K562 (cell line): Measurements from ENCODE around the gene MVK. TPM values are rescaled to one million over a fixed set of nuclear protein-coding genes. Genes with fewer than 3 reads are reported as not detected.

ENCODE experiments used
- ATAC-seq: fragments of 200-7000 bp; cut with Tn5 transposase; 3 replicates; pipeline ENCODE4 v1.9.1; 2020; ENCODE audit warnings: moderate library complexity
- BruUV-seq: library from RNA; stranded (reverse); fragments of 400-500 nt; replicated peaks from 2 replicates; lab custom pipeline; 2021; lab: Mats Ljungman, UMichigan
- CTCF ChIA-PET: fragments of 300-600 bp; formaldehyde crosslinking; extraction: SDS; loops from one replicate; lab custom pipeline; 2021; ENCODE audit warnings: low intra/inter-chr PET ratio; lab: Yijun Ruan, JAX
- POLR2A ChIA-PET: fragments of 300-600, 350-650 bp; sonication (Branson Sonifier 250); formaldehyde crosslinking; extraction: SDS; loops from one replicate; lab custom pipeline; 2021; ENCODE audit warnings: antibody characterized with exemption, inconsistent platforms; lab: Yijun Ruan, JAX
- DNase-seq, 4 experiments: peaks; one replicate each; pipeline versions ENCODE4 v3.0.0 to v3.0.0-alpha.2; 2011 to 2018; ENCODE audit warnings: low spot score in 3 of 4, mixed read lengths in 3 of 4; ENCODE audit errors: extremely low read depth in 1 of 4
- FAIRE-seq: peaks from 2 replicates; lab custom pipeline; 2011; peaks lifted over from hg19 to GRCh38; lab: Jason Lieb, UNC
- H2AFZ ChIP-seq: 2 replicates; pipeline ENCODE4 v1.6.0; 2011; ENCODE audit warnings: low read depth, low read length, control low read depth, inconsistent platforms
- H3K27ac ChIP-seq: fragments of 200-600 bp; 3 replicates; pipeline ENCODE4 v1.8.0; 2011; ENCODE audit warnings: low read depth, mild to moderate bottlenecking, control low read depth, inconsistent platforms, low read length, moderate library complexity, mixed read lengths; ENCODE audit errors: extremely low read depth
- H3K27me3 ChIP-seq, 2 experiments: fragments of 300-600 bp in 1 of 2; 2 replicates in 1 of 2; 3 replicates in 1 of 2; pipeline versions ENCODE4 v1.6.0 to v1.8.0; 2011; ENCODE audit warnings: inconsistent platforms in 2 of 2, low read length in 2 of 2, mild to moderate bottlenecking in 1 of 2, mixed read lengths in 1 of 2, moderate library complexity in 1 of 2; ENCODE audit not compliant: control insufficient read depth in 2 of 2, insufficient read depth in 2 of 2
- H3K36me3 ChIP-seq: fragments of 300-600 bp; 3 replicates; pipeline ENCODE4 v1.8.0; 2011; ENCODE audit warnings: mild to moderate bottlenecking, low read length, inconsistent platforms; ENCODE audit not compliant: control insufficient read depth, insufficient read depth
- H3K4me1 ChIP-seq, 2 experiments: fragments of 200-600 bp in 1 of 2; replicated peaks in 1 of 2; 2 replicates in 1 of 2; 3 replicates in 1 of 2; pipeline versions ENCODE4 v1.5.1 to v1.8.0; 2011; ENCODE audit warnings: inconsistent platforms in 2 of 2, low read length in 2 of 2, mild to moderate bottlenecking in 1 of 2, mixed read lengths in 1 of 2, moderate library complexity in 1 of 2; ENCODE audit not compliant: control insufficient read depth in 2 of 2, insufficient read depth in 2 of 2
- H3K4me2 ChIP-seq: 2 replicates; pipeline ENCODE4 v1.6.1; 2011; ENCODE audit warnings: low read length, control low read depth, inconsistent platforms, mixed read lengths; ENCODE audit not compliant: insufficient read depth
- H3K4me3 ChIP-seq: fragments of 200-600 bp; sonication (generic), shearing (Covaris generic); 2 replicates; pipeline ENCODE4 v1.5.1; 2016; ENCODE audit warnings: control low read depth, inconsistent platforms
- H3K79me2 ChIP-seq: fragments of 200-600 bp; 3 replicates; pipeline ENCODE4 v1.8.0; 2011; ENCODE audit warnings: low read length, inconsistent platforms; ENCODE audit not compliant: control insufficient read depth, insufficient read depth
- H3K9ac ChIP-seq, 2 experiments: 2 replicates each; pipeline versions ENCODE4 v1.6.0 to v1.6.1; 2011; ENCODE audit warnings: low read depth in 2 of 2, low read length in 2 of 2, control low read depth in 1 of 2, inconsistent platforms in 1 of 2, mild to moderate bottlenecking in 1 of 2, mixed read lengths in 1 of 2; ENCODE audit not compliant: insufficient read depth in 1 of 2
- H3K9me1 ChIP-seq: one replicate; pipeline ENCODE4 v1.6.0; 2011; ENCODE audit warnings: inconsistent platforms, mild to moderate bottlenecking, low read length, moderate library complexity; ENCODE audit not compliant: control insufficient read depth, insufficient read depth
- H3K9me3 ChIP-seq: replicated peaks from 2 replicates; pipeline ENCODE4 v1.5.1; 2011; ENCODE audit warnings: low read depth, low read length, inconsistent platforms; ENCODE audit not compliant: control insufficient read depth, insufficient read depth
- H4K20me1 ChIP-seq: replicated peaks from 2 replicates; pipeline ENCODE4 v1.6.1; 2011; ENCODE audit warnings: low read length, inconsistent platforms, mixed read lengths; ENCODE audit not compliant: control insufficient read depth, insufficient read depth
- ARID4B ChIP-seq: sonication (generic); formaldehyde crosslinking; IDR thresholded peaks from 2 replicates; pipeline ENCODE4 v1.8.0; 2022; ENCODE audit warnings: mild to moderate bottlenecking, missing genetic modification reagents
- CBX3 ChIP-seq, 2 experiments: IDR thresholded peaks; 1 replicate in 1 of 2; 2 replicates in 1 of 2; pipeline ENCODE4 v1.6.1; 2012; ENCODE audit warnings: inconsistent platforms in 2 of 2, low read length in 2 of 2, borderline replicate concordance in 1 of 2, control low read depth in 1 of 2
- CBX5 ChIP-seq: IDR thresholded peaks from 2 replicates; pipeline ENCODE4 v1.6.1; 2014; ENCODE audit warnings: low read depth, borderline replicate concordance
- KHSRP ChIP-seq: fragments of 450-650 bp; IDR thresholded peaks from 2 replicates; pipeline ENCODE4 v1.6.1; 2017
- MYBL2 ChIP-seq, 2 experiments: fragments of 450-650 bp in 1 of 2; sonication (generic) in 1 of 2; formaldehyde crosslinking in 1 of 2; IDR thresholded peaks; 2 replicates each; pipeline versions ENCODE4 v1.6.1 to v1.8.1; 2017 to 2022; ENCODE audit warnings: borderline replicate concordance in 1 of 2, inconsistent platforms in 1 of 2, low read depth in 1 of 2, mild to moderate bottlenecking in 1 of 2, missing genetic modification reagents in 1 of 2, moderate library complexity in 1 of 2
- NFYB ChIP-seq: IDR thresholded peaks from 2 replicates; pipeline ENCODE4 v1.6.1; 2011; ENCODE audit warnings: mild to moderate bottlenecking, moderate library complexity; ENCODE audit not compliant: insufficient read length; ENCODE audit errors: extremely low read depth
- RERE ChIP-seq: sonication (generic); formaldehyde crosslinking; IDR thresholded peaks from 2 replicates; pipeline ENCODE4 v1.8.0; 2023; ENCODE audit warnings: missing genetic modification reagents, mild to moderate bottlenecking, borderline replicate concordance
- ZBTB17 ChIP-seq: fragments of 450-650 bp; formaldehyde crosslinking; IDR thresholded peaks from 2 replicates; pipeline ENCODE4 v1.4.0; 2020; ENCODE audit warnings: mild to moderate bottlenecking
- ZNF217 ChIP-seq: sonication (generic); formaldehyde crosslinking; IDR thresholded peaks from 2 replicates; pipeline ENCODE4 v1.8.0; 2022; ENCODE audit warnings: mild to moderate bottlenecking, missing genetic modification reagents
- ZNF431 ChIP-seq: sonication (generic); formaldehyde crosslinking; IDR thresholded peaks from 2 replicates; pipeline ENCODE4 v1.8.0; 2022; ENCODE audit warnings: mild to moderate bottlenecking, missing genetic modification reagents
- ZNF586 ChIP-seq: fragments of 450-650 bp; formaldehyde crosslinking; conservative IDR thresholded peaks from 2 replicates; pipeline ENCODE4 v1.4.0; 2020; ENCODE audit warnings: mild to moderate bottlenecking, moderate library complexity
- WGBS: fragments of 100-300 bp; shearing (Covaris generic); methylation state at CpG from one replicate; pipeline ENCODE4 v1.1.6; 2016; ENCODE audit warnings: low coverage, mixed read lengths; ENCODE audit not compliant: insufficient coverage; ENCODE audit errors: missing lambda C conversion rate; 5-methylcytosine and 5-hydroxymethylcytosine counted together
- in situ Hi-C: fragments of 300-500 bp; cut with MboI; formaldehyde crosslinking; loops from 4 replicates; pipeline ENCODE4 v1.15.0; 2018; ENCODE audit warnings: inconsistent platforms, mixed read lengths
- intact Hi-C: fragments of 100-400 bp; cut with micrococcal nuclease; formaldehyde crosslinking; loops from 2 replicates; pipeline ENCODE4 v1.14.2; 2022
- polyA plus RNA-seq, 8 experiments: library from polyadenylated mRNA; depleted of rRNA in 4 of 8; stranded (reverse) in 5 of 8; unstranded in 3 of 8; fragments of >200 nt; fragmentation: Nextera tagmentation in 2 of 8; fragmentation: Illumina TruSeq in 1 of 8; extraction: Ambion mirVana in 2 of 8; extraction: Trizol in 1 of 8; gene quantifications; 2 replicates each; pipeline versions ENCODE4 v1.2.1 to v1.2.3, GENCODE V29; 2011 to 2014; ENCODE audit warnings: inconsistent platforms in 1 of 8, missing spikeins in 1 of 8
- total RNA-seq, 7 experiments: library from RNA; depleted of rRNA in 6 of 7; stranded (reverse); fragments of >200 nt in 6 of 7; fragmentation: Illumina TruSeq in 2 of 7; extraction: Trizol in 2 of 7; gene quantifications; 2 replicates each; pipeline versions ENCODE4 v1.2.1 to v1.2.3, GENCODE V29; 2011 to 2021; ENCODE audit warnings: low replicate concordance in 1 of 7

MVK gene
- total and polyA plus RNA-seq, 9 of the 15 experiments (the other 6 are each of a cell fraction or from before 2014, with no cell fraction given) = 0.41 to 33.6 (median 18.8) TPM

GRCh38 chr12:109597795-109598427 is 24.3 kb downstream of the MVK start:
- Histone ChIP-seq H3K9me3 (no peaks in the 10 kb centered on the region), H3K4me1 (peaks cover 4 to 18% of the 10 kb centered on the region in 2 experiments; a peak in 3 of 5 replicates), H3K27ac (no peak overlapping the region), H3K9me1 (no peaks in the 10 kb centered on the region), H3K79me2 (no peaks in the 10 kb centered on the region), H4K20me1 (peaks cover 26% of the 10 kb centered on the region), H3K27me3 (peaks cover 0 to 12% of the 10 kb centered on the region in 2 experiments; a peak in 1 of 5 replicates), H3K36me3 (peaks cover 22% of the 10 kb centered on the region; the same call in 2 of the 3 replicates), H2AFZ (no peak overlapping the region), H3K4me2 (no peak overlapping the region), H3K9ac (peak overlapping the region in 1 of 2 experiments; percentile 0; a peak in 1 of 4 replicates), H3K4me3 (no peak overlapping the region)
- DNase-seq = peak; percentile 85 to 93 (median 89)
- BruUV-seq = no TSS peak
- WGBS = 37% methylated on average over 27 of the region's 27 CpGs
- peak; percentile 74 for FAIRE-seq
- in situ Hi-C loops (no loop called here), intact Hi-C loops (loop anchor here (1.0 to 10.0 kb wide), 3 partner anchors 83 to 177 kb away; partner anchors contain the start of gene FAM222A)
- ChIA-PET CTCF (interaction anchor here (0.5 to 1.9 kb wide), 3 partner anchors 177 to 1186 kb away, joined by 4 to 17 read pairs (median 5); no protein-coding TSS in a partner anchor), POLR2A (interaction anchor here (0.7 to 2.1 kb wide), 9 partner anchors 9 to 170 kb away, joined by 3 to 9 read pairs (median 4); partner anchors contain the start of genes MMAB and MVK)
- peak; percentile 97 for ATAC-seq
- no peak for TF ChIP-seq ZNF217 (CRISPR knock-in tag)
- no peak for TF ChIP-seq KHSRP
- no peak for TF ChIP-seq ZBTB17 (CRISPR knock-in tag)
- no peak for TF ChIP-seq ZNF431
- TF ChIP-seq CBX3 (IDR thresholded peaks at IDR 0.05; ENCODE audit: borderline replicate concordance in 1 of 2, low read length in 2 of 2) = no peak
- TF ChIP-seq ZNF586 (CRISPR knock-in tag) = no peak
- TF ChIP-seq ARID4B (CRISPR knock-in tag) = no peak
- TF ChIP-seq CBX5 = no peak
- TF ChIP-seq NFYB = no peak
- no peak for TF ChIP-seq MYBL2 (IDR thresholded peaks at IDR 0.05; ENCODE audit: low read depth)
- TF ChIP-seq MYBL2 (CRISPR knock-in tag; IDR thresholded peaks at IDR 0.05; ENCODE audit: borderline replicate concordance) = no peak
- no peak for TF ChIP-seq RERE (CRISPR knock-in tag)
